Nephron (organoid): Measurements from ENCODE around the gene FBXO11.

Experiments
- H3K27ac Mint-ChIP-seq, 3 experiments: 2 replicates each; pipeline ENCODE4 v1.8.0; 2020; ENCODE audit warnings: mixed read lengths in 3 of 3, mild to moderate bottlenecking in 2 of 3, moderate library complexity in 1 of 3
- H3K27me3 Mint-ChIP-seq: 2 replicates; pipeline ENCODE4 v1.8.0; 2021; ENCODE audit warnings: low read depth, mild to moderate bottlenecking, moderate library complexity, mixed read lengths
- H3K36me3 Mint-ChIP-seq: 2 replicates; pipeline ENCODE4 v1.8.0; 2020; ENCODE audit warnings: low read depth, mixed read lengths
- H3K4me1 Mint-ChIP-seq: 2 replicates; pipeline ENCODE4 v1.8.0; 2020; ENCODE audit warnings: mixed read lengths
- H3K4me3 Mint-ChIP-seq, 3 experiments: 2 replicates each; pipeline ENCODE4 v1.8.0; 2020; ENCODE audit warnings: mild to moderate bottlenecking in 3 of 3, mixed read lengths in 3 of 3, moderate library complexity in 2 of 3
- H3K9me3 Mint-ChIP-seq: 2 replicates; pipeline ENCODE4 v1.8.0; 2020; ENCODE audit warnings: mixed read lengths
- TF ChIP-seq, protein P1 (sequence below), 3 experiments: fragments of 200-600 bp; sonication (generic); IDR thresholded peaks; one replicate each; pipeline ENCODE4 v1.5.0; 2021; ENCODE audit warnings: antibody characterized with exemption in 3 of 3; ENCODE audit not compliant: unreplicated experiment in 3 of 3

Gene FBXO11

GRCh38 chr2:47774567-47774966 is 131.7 kb downstream of the FBXO11 start:
- H3K27me3 Mint-ChIP-seq = no peaks in the 10 kb centered on the region
- H3K36me3 Mint-ChIP-seq = no peaks in the 10 kb centered on the region
- H3K4me3 Mint-ChIP-seq = no peak overlapping the region
- TF ChIP-seq, protein P1, sequence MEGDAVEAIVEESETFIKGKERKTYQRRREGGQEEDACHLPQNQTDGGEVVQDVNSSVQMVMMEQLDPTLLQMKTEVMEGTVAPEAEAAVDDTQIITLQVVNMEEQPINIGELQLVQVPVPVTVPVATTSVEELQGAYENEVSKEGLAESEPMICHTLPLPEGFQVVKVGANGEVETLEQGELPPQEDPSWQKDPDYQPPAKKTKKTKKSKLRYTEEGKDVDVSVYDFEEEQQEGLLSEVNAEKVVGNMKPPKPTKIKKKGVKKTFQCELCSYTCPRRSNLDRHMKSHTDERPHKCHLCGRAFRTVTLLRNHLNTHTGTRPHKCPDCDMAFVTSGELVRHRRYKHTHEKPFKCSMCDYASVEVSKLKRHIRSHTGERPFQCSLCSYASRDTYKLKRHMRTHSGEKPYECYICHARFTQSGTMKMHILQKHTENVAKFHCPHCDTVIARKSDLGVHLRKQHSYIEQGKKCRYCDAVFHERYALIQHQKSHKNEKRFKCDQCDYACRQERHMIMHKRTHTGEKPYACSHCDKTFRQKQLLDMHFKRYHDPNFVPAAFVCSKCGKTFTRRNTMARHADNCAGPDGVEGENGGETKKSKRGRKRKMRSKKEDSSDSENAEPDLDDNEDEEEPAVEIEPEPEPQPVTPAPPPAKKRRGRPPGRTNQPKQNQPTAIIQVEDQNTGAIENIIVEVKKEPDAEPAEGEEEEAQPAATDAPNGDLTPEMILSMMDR (IDR thresholded peaks at IDR 0.05; ENCODE audit: unreplicated experiment in 3 of 3) = no peak
- H3K27ac Mint-ChIP-seq = no peak overlapping the region
- H3K4me1 Mint-ChIP-seq = no peaks in the 10 kb centered on the region
- peaks cover 7% of the 10 kb centered on the region for H3K9me3 Mint-ChIP-seq

GRCh38 chr2:47772343-47772742 is 134.0 kb downstream of the FBXO11 start:
- TF ChIP-seq, protein P1 (IDR thresholded peaks at IDR 0.05; ENCODE audit: unreplicated experiment in 3 of 3) = no peak
- Mint-ChIP-seq H3K4me3 (no peak overlapping the region), H3K4me1 (no peaks in the 10 kb centered on the region), H3K9me3 (peaks cover 7% of the 10 kb centered on the region), H3K27me3 (no peaks in the 10 kb centered on the region), H3K27ac (no peak overlapping the region), H3K36me3 (no peaks in the 10 kb centered on the region)

- peaks cover 7% of the 10 kb centered on the region for H3K9me3 Mint-ChIP-seq
- H3K27me3 Mint-ChIP-seq = peaks cover 3% of the 10 kb centered on the region
- no peaks in the 10 kb centered on the region for H3K4me1 Mint-ChIP-seq
- H3K4me3 Mint-ChIP-seq = no peak overlapping the region
- no peak overlapping the region for H3K27ac Mint-ChIP-seq
- no peaks in the 10 kb centered on the region for H3K36me3 Mint-ChIP-seq
- TF ChIP-seq, protein P1 (IDR thresholded peaks at IDR 0.05; ENCODE audit: unreplicated experiment in 3 of 3) = no peak
Measured at GRCh38 chr2:47771211-47771610, 135.1 kb downstream of the FBXO11 start.

GRCh38 chr2:47769318-47769717 is 137.0 kb downstream of the FBXO11 start:
- H3K27me3 Mint-ChIP-seq = peaks cover 7% of the 10 kb centered on the region
- H3K4me3 Mint-ChIP-seq = no peak overlapping the region
- no peak overlapping the region for H3K27ac Mint-ChIP-seq
- H3K4me1 Mint-ChIP-seq = no peaks in the 10 kb centered on the region
- TF ChIP-seq, protein P1 (IDR thresholded peaks at IDR 0.05; ENCODE audit: unreplicated experiment in 3 of 3) = no peak
- peaks cover 7% of the 10 kb centered on the region for H3K9me3 Mint-ChIP-seq
- no peaks in the 10 kb centered on the region for H3K36me3 Mint-ChIP-seq

DNA sequence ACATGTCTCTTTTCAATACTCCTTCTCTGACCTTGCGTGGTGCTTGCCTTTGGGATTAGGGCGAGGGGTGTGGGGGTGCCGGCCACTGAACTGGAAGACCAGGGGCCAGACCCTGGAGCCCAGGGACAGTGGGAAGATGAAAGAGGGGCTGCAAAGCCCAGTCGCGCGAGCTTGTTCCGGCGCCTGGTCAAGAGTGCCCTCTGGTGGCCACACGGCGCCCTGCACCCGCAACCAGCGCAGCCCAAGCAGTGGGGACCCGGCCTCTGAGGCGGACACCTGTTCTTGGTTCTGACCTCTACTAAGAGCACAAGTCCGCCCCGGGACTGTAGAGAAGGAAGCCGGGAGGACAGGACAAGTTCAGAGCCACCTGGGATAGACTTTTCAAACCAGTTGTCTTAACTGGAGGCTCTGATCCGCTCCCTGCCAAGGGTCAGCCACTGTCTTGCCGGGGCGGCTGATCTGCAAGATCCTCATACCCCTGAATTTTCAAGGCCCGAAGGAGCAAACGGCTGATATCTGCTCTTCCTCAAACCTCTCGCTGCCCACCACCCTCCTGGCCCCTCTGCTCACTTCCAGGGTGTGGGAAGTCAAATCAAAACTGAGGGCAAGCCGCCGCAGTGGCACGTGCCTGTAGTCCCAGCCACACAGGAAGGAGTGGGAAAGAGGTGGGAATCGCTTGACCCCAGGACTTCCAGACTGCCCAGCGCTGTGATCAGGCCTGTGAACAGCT is 138.3 kb downstream of the FBXO11 start:
- peaks cover 10% of the 10 kb centered on the region for H3K27me3 Mint-ChIP-seq
- peaks cover 7% of the 10 kb centered on the region for H3K9me3 Mint-ChIP-seq
- no peak overlapping the region for H3K27ac Mint-ChIP-seq
- H3K36me3 Mint-ChIP-seq = no peaks in the 10 kb centered on the region
- H3K4me1 Mint-ChIP-seq = no peaks in the 10 kb centered on the region
- TF ChIP-seq, protein P1 (IDR thresholded peaks at IDR 0.05; ENCODE audit: unreplicated experiment in 3 of 3) = peak; percentile 97 to 99 (median 99)
- no peak overlapping the region for H3K4me3 Mint-ChIP-seq

- H3K4me3 Mint-ChIP-seq = no peak overlapping the region
- no peaks in the 10 kb centered on the region for H3K36me3 Mint-ChIP-seq
- H3K4me1 Mint-ChIP-seq = no peaks in the 10 kb centered on the region
- no peak overlapping the region for H3K27ac Mint-ChIP-seq
- peaks cover 7% of the 10 kb centered on the region for H3K9me3 Mint-ChIP-seq
- peaks cover 10% of the 10 kb centered on the region for H3K27me3 Mint-ChIP-seq
- TF ChIP-seq, protein P1 (IDR thresholded peaks at IDR 0.05; ENCODE audit: unreplicated experiment in 3 of 3) = no peak
Measured at GRCh38 chr2:47767497-47767844, 138.8 kb downstream of the FBXO11 start.
